CD4-positive, alpha-beta T cell (primary cell): ENCODE data around the gene C20orf144. TPM values are rescaled to one million over a fixed set of nuclear protein-coding genes. Genes with fewer than 3 reads are reported as not detected.

ENCODE experiments used
- ATAC-seq: fragments of 200-7000 bp; cut with Tn5 transposase; one replicate; pipeline ENCODE4 v1.10.0; 2022; ENCODE audit warnings: mild to moderate bottlenecking; ENCODE audit not compliant: poor library complexity
- CTCF ChIA-PET: fragments of 350-600 bp; sonication (Branson Sonifier 250); formaldehyde crosslinking; loops from one replicate; lab custom pipeline; 2021; ENCODE audit warnings: antibody characterized with exemption, inconsistent platforms; lab: Charles Lee
- POLR2A ChIA-PET: fragments of 350-600 bp; sonication (Branson Sonifier 250); formaldehyde crosslinking; loops from one replicate; lab custom pipeline; 2021; ENCODE audit warnings: antibody characterized with exemption, inconsistent platforms; lab: Charles Lee
- DNase-seq, 14 experiments: peaks; one replicate each; pipeline ENCODE4 v3.0.0-alpha.2; 2013 to 2020; ENCODE audit warnings: mixed read lengths in 2 of 14
- H3K27ac ChIP-seq, 2 donors: one replicate each; pipeline versions ENCODE4 v1.5.1 to v1.7.0; 2013; ENCODE audit warnings: low read length in 2 of 2, low read depth in 1 of 2, mild to moderate bottlenecking in 1 of 2
- H3K27me3 ChIP-seq, 2 experiments: 1 replicate in 1 of 2; 2 replicates in 1 of 2; pipeline versions ENCODE4 v1.6.1 to v1.7.0; 2013; ENCODE audit warnings: low read length in 2 of 2, control low read depth in 1 of 2, mild to moderate bottlenecking in 1 of 2, moderate library complexity in 1 of 2; ENCODE audit not compliant: insufficient read depth in 2 of 2, control insufficient read depth in 1 of 2
- H3K36me3 ChIP-seq: one replicate; pipeline ENCODE4 v1.6.1; 2013; ENCODE audit warnings: low read length, control low read depth; ENCODE audit not compliant: insufficient read depth
- H3K4me1 ChIP-seq: one replicate; pipeline ENCODE4 v1.6.1; 2013; ENCODE audit warnings: low read length, control low read depth; ENCODE audit not compliant: insufficient read depth
- H3K4me3 ChIP-seq: one replicate; pipeline ENCODE4 v1.5.1; 2013; ENCODE audit warnings: mild to moderate bottlenecking, low read length, moderate library complexity
- H3K9me3 ChIP-seq, 2 experiments: 1 replicate in 1 of 2; 2 replicates in 1 of 2; pipeline versions ENCODE4 v1.6.1 to v1.7.0; 2013; ENCODE audit warnings: low read length in 2 of 2, mild to moderate bottlenecking in 2 of 2, control low read depth in 1 of 2, moderate library complexity in 1 of 2; ENCODE audit not compliant: control insufficient read depth in 1 of 2, insufficient read depth in 1 of 2
- H3K27ac Mint-ChIP-seq: one replicate; pipeline ENCODE4 v1.8.0; 2020; ENCODE audit warnings: mixed read lengths
- H3K27me3 Mint-ChIP-seq: one replicate; pipeline ENCODE4 v1.8.0; 2021; ENCODE audit warnings: mixed read lengths
- H3K36me3 Mint-ChIP-seq: one replicate; pipeline ENCODE4 v1.8.0; 2021; ENCODE audit warnings: low read depth, mixed read lengths
- H3K4me1 Mint-ChIP-seq: one replicate; pipeline ENCODE4 v1.8.0; 2021; ENCODE audit warnings: low read depth, mixed read lengths
- H3K4me3 Mint-ChIP-seq: one replicate; pipeline ENCODE4 v1.8.0; 2020; ENCODE audit warnings: mild to moderate bottlenecking, mixed read lengths
- H3K9me3 Mint-ChIP-seq: one replicate; pipeline ENCODE4 v1.8.0; 2020; ENCODE audit warnings: mixed read lengths
- intact Hi-C, 2 experiments: fragments of 100-400 bp; cut with DNase I in 1 of 2; cut with micrococcal nuclease in 1 of 2; formaldehyde crosslinking; loops; one replicate each; pipeline versions ENCODE4 v1.15.1 to v1.9.0; 2023 to 2025; cut with DNase I, micrococcal nuclease
- total RNA-seq, 174 experiments: library from RNA in 2 of 174; stranded (reverse) in 2 of 174; gene quantifications; one replicate each; pipeline ENCODE4 v1.2.3 and lab custom pipeline; 2021 to 2026
- TF ChIP-seq, protein P1 (sequence below): fragments of 200-600 bp; IDR thresholded peaks from one replicate; pipeline ENCODE4 v1.8.0; 2022; ENCODE audit warnings: antibody characterized with exemption, mild to moderate bottlenecking

C20orf144 gene
- total RNA-seq, 2 experiments from 2014 or later: 0.17 to 0.19 TPM

DNA sequence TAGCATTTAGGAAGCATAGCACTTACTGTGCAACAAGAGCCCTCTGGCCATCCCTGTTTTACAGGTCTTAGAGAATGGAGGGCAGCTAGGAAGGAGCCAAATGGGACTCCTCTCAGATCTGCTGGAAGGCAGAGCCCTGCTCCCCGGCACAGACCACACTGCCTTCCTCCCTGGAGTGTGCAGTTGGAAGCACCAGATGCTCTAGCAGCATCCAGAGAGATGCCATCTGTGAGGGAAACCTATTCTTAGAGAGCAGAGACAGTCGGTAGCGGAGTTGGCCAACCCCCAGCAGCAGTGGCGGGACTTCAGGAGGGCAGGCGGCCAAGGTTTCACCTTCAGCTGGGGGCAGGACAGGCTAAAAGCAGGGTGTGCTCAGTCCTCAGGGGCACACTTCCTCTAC lies 40.7 kb downstream of the C20orf144 start:
- ChIA-PET POLR2A (no interaction called here), CTCF (no interaction called here)
- no peak overlapping the region for H3K4me3 Mint-ChIP-seq
- no peaks in the 10 kb centered on the region for H3K9me3 Mint-ChIP-seq
- no peak for DNase-seq
- peaks cover 0 to 20% of the 10 kb centered on the region in 2 experiments for H3K9me3 ChIP-seq
- TF ChIP-seq, protein P1, sequence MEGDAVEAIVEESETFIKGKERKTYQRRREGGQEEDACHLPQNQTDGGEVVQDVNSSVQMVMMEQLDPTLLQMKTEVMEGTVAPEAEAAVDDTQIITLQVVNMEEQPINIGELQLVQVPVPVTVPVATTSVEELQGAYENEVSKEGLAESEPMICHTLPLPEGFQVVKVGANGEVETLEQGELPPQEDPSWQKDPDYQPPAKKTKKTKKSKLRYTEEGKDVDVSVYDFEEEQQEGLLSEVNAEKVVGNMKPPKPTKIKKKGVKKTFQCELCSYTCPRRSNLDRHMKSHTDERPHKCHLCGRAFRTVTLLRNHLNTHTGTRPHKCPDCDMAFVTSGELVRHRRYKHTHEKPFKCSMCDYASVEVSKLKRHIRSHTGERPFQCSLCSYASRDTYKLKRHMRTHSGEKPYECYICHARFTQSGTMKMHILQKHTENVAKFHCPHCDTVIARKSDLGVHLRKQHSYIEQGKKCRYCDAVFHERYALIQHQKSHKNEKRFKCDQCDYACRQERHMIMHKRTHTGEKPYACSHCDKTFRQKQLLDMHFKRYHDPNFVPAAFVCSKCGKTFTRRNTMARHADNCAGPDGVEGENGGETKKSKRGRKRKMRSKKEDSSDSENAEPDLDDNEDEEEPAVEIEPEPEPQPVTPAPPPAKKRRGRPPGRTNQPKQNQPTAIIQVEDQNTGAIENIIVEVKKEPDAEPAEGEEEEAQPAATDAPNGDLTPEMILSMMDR: no peak
- peaks cover 22% of the 10 kb centered on the region for H3K36me3 Mint-ChIP-seq
- H3K4me1 Mint-ChIP-seq: no peaks in the 10 kb centered on the region
- H3K27ac ChIP-seq: no peak overlapping the region
- no peak for ATAC-seq
- H3K27me3 ChIP-seq: no peaks in the 10 kb centered on the region
- H3K4me1 ChIP-seq: no peaks in the 10 kb centered on the region
- no peak overlapping the region for H3K4me3 ChIP-seq
- H3K27ac Mint-ChIP-seq: no peak overlapping the region
- H3K36me3 ChIP-seq: peaks cover 18% of the 10 kb centered on the region
- no peaks in the 10 kb centered on the region for H3K27me3 Mint-ChIP-seq
- intact Hi-C loops: no loop called here

DNA sequence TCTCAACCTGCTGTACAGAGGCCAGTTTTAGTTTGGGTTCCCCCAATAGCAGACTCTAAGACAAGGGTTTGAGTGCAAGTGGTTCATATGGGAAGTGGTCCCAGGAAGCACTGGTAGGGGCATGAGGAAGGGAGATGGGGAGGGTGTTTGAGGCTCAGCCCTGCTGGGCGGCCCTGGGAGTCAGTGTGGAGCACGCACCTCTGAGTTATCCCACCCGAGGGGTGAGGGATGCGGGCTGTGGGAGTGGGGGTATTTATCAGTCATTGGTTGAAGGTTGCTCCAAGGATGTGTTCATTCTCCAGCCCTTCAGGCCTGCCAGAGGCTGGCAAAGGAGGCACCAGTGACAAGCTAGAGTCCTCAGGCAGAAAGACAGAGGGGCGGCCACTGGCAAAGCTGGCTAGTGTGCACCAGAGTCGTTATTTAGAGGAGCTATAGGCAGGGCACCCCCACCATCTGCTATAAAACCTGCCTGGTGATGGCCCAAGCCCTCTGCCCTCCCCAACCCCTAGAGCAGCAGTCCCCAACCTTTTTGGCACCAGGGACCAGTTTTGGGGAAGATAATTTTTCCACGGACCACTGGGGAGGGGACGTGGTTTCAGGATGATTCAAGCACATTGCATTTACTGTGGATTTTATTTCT lies 41.5 kb downstream of the C20orf144 start:
- ChIA-PET CTCF (no interaction called here), POLR2A (no interaction called here)
- Mint-ChIP-seq H3K27ac (no peak overlapping the region), H3K4me3 (no peak overlapping the region), H3K9me3 (no peaks in the 10 kb centered on the region), H3K36me3 (peaks cover 22% of the 10 kb centered on the region), H3K4me1 (no peaks in the 10 kb centered on the region), H3K27me3 (no peaks in the 10 kb centered on the region)
- Histone ChIP-seq H3K27me3 (no peaks in the 10 kb centered on the region), H3K9me3 (peaks cover 0 to 13% of the 10 kb centered on the region in 2 experiments), H3K4me3 (no peak overlapping the region), H3K27ac (no peak overlapping the region), H3K4me1 (no peaks in the 10 kb centered on the region), H3K36me3 (peaks cover 18% of the 10 kb centered on the region)
- intact Hi-C loops: no loop called here
- TF ChIP-seq, protein P1: no peak
- no peak for DNase-seq
- ATAC-seq: no peak

DNA sequence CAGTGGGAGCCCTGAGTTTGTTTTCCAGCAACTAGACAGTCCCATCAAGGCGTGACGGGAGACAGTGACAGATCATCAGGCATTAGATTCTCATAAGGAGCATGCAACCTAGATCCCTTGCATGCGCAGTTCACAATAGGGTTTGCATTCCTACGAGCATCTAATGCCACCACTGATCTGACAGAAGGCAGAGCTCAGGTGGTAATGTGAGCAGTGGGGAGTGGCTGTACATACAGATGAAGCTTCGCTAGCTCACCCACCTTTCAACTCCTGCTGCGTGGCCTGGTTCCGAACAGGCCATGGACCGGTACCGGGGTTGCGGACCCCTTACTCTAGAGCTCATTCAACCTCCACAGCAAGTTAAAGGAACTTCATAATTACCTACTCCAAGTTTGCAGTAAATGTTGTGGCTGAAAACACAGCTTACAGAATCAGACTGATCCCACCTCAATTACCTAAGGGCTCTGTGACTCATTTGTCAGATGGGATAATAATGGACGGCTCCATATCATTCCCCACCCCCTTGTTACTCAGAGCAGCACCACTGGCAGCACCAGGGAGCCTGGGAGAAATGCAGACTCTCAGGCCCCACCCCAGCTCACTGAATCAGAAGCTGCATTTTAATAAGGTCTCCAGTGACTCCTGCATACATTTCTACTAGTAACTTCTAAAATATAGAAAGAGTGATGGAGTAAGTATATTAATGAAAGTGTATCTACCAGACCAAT lies 42.2 kb downstream of the C20orf144 start:
- Mint-ChIP-seq H3K4me3 (no peak overlapping the region), H3K9me3 (no peaks in the 10 kb centered on the region), H3K4me1 (no peaks in the 10 kb centered on the region), H3K27me3 (no peaks in the 10 kb centered on the region), H3K27ac (no peak overlapping the region), H3K36me3 (peaks cover 22% of the 10 kb centered on the region)
- intact Hi-C loops: no loop called here
- no peak for ATAC-seq
- POLR2A ChIA-PET: no interaction called here
- Histone ChIP-seq H3K27me3 (no peaks in the 10 kb centered on the region), H3K27ac (no peak overlapping the region), H3K4me3 (no peak overlapping the region), H3K9me3 (peaks cover 0 to 8% of the 10 kb centered on the region in 2 experiments), H3K4me1 (no peaks in the 10 kb centered on the region), H3K36me3 (peaks cover 18% of the 10 kb centered on the region)
- DNase-seq: no peak
- TF ChIP-seq, protein P1: no peak
- CTCF ChIA-PET: no interaction called here
